NOMO-1 (cell line): ENCODE results near the gene AHSG.
"Not testable (repeated sequence)": the region's sequence is repeated elsewhere in the genome, so short reads cannot be mapped to it uniquely, and the experiment has no call there.

Source experiments
- DNase-seq, 2 experiments: peaks; one replicate each; lab custom pipeline; 2025; ENCODE audit not compliant: unreplicated experiment in 2 of 2; lab: John Stamatoyannopoulos, UW

Gene AHSG

GRCh38 chr3:186612721-186613636 is at the start of gene AHSG:
TSS of gene AHSG (plus strand) at chr3:186613060. CDS start at chr3:186613142, 82 bp downstream.
- DNase-seq = no peak

GRCh38 chr3:186564586-186564985 is 48.3 kb upstream of the AHSG start:
- DNase-seq = no peak

GRCh38 chr3:186566772-186567071 is 46.1 kb upstream of the AHSG start:
- DNase-seq = no peak

DNA sequence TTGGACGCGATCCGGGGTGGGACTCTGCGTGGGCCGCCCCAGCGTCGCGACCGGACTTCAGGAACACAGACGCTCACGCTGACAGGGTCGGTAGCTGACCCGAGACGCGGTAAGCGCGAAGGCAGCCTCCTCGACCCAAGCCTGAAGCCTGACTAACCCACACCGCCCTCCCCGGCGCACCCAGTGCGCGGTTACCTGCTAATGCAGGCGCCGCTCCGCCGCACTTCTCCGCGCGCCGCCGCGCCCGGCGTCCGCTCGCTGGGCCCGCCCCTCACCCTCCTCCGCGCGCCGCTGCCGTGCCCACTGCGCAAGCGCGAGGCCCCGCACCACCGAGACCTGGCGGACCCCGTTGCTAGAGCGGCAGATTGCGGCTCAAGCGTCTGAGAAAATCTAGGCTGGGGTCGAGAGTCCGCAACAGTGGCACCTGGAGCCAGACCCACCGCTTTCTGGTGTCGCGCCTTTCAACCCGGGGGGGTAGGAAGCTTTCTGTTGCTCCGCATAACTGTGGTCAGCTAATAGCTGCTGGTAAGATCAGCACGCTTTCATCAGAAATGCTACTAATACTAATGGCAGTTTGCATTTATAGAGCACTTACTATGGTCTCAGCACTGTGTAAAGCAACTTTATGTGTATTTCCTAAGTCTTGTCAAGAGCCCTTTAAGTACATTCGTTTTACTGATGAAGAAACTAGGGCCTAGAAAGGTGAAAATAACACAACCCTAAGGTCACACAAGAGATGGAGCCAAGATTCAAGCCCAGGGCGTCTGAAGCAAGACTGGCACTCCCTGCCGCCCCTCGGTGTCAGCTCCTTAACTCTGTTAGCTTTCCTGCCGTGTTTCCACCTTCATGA is 45.6 kb upstream of the AHSG start, which contains the start of gene TBCCD1:
TSS of gene TBCCD1 (minus strand) at position 268 of the 850 bp plus-strand sequence. CDS start 3,010 bp downstream, outside the sequence.
- DNase-seq = peak; percentile 87 to 96

DNA sequence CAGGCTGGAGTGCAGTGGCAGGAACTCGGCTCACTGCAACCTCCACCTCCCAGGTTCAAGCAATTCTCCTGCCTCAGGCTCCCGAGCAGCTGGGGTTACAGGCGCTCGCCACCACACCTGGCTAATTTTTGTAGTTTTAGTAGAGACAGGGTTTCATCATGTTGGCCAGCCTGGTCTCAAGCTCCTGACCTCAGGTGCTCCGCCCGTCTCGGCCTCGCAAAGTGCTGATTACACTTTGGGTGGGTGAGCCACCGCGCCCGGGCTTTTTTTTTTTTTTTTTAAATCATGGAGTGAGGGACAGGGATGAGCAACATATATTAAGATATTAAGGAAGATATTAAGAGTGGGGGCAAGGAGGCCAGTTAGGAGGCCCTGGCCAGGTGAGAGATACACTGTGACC is 43.5 kb upstream of the AHSG start:
- DNase-seq = not testable (repeated sequence)

- DNase-seq = no peak
These were observed 43.1 kb upstream of the AHSG start for GRCh38 chr3:186569779-186570095.

DNA sequence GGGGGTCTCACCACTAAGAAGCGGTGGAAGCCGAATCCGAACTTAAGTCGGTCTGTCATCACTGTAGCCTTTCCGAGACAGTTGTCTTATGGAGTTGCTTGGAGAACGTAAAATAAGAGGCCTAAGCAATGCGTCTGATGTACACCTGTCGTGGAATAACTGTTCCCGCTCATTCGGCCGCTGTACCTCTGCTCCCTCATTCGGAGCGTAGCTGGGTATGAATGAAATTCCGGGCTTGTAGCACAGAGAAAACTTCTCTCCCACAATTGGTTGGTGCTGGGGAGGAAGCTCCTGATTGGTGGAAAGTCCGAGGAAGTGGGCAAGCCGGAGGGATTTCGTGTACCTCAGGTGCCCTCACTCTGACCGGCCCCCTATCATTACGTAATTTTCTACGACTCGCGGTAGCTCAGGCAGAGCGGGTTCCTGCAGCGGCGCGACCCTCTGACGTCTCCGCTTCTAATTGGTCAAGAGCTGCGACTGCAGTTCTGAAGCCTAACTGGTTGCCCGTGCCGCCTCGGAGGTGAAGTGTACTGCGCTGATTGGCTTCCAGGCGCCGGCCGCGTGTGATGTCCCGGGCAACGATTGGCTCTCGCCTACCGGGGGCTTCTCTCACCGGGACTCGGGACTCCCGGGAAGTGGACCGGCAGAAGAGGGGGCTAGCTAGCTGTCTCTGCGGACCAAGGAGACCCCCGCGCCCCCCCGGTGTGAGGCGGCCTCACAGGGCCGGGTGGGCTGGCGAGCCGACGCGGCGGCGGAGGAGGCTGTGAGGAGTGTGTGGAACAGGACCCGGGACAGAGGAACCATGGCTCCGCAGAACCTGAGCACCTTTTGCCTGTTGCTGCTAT is 42.5 kb upstream of the AHSG start, which contains the start of gene DNAJB11:
TSS of gene DNAJB11 (plus strand) at position 625 of the 845 bp plus-strand sequence. CDS start at position 803, 178 bp downstream.
- peak; percentile 100 for DNase-seq

DNA sequence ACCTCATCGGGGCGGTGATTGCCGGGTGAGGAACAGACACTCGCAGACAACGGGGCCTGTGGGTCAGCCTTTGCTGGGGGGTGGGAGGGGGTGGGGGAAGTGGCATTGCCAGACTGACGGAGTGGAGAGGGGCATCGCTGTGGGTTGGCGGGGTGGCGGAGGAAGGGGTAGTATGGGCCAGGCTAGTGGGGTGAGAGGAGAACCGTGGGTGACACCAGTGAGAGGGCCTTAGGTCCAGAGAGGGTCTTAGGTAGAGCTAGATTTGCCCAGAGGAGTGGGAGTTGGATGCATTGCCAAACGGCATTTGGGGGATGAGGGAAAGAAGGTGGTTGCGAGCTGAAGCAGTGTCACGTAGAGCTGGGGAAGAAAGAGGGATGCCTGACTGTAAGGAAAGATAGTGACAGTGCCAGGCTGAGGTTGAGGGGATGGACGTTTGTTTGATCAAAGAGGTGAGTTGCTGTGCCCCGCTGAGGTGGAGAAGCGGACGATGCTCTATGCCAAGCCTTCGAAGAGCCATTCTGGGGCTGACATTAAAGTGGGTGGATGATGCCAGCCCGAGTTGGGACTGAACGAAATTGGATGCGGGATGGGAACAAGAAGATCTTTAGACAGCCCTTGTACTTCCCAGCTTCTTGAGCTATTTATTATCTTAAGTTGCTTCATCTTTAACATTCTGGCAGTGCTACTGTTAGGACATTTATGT is 41.8 kb upstream of the AHSG start:
- no peak for DNase-seq

- peak; percentile 28 to 73 for DNase-seq
These were observed 41.2 kb upstream of the AHSG start for GRCh38 chr3:186571644-186572013.

- no peak for DNase-seq
These were observed 35.3 kb upstream of the AHSG start for GRCh38 chr3:186577521-186577920.

DNA sequence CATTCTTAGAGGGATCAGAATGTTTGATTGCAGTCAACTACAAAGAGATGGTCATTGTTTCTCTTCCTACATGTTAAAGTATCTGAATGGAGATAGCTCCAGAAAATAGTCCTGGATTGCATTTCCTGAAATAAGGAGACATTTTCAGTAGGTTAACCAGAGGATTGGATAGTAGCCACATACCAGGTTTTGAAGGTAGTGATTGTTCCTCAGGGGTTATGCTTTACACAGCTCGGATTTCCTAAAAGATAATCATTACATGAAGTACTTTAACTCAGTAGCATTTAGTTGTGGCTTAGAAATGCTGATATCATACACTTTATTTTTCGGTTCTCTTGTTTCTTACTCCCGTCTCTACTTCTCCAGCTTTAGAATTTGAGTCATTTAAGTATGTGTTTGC is 32.1 kb upstream of the AHSG start:
- no peak for DNase-seq

DNA sequence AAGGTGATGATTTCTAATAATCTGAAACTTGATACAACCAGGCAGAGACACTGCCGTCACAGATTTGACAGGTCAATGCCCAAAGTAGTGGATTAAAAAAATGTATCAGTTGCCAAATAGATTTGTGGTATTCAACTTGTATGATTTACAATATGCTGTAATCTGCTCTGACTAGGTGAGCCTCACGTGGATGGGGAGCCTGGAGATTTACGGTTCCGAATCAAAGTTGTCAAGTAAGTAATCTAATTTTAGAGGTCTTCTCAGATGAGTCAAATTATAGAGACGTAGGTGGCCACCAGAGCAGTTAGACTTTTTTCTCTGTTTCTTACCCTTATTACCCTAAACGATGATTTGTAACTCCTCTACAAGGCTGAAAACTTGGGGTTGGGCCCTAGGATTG is 30.3 kb upstream of the AHSG start:
- DNase-seq = no peak

GRCh38 chr3:186583831-186584230 is 29.0 kb upstream of the AHSG start:
- no peak for DNase-seq

- DNase-seq = not testable (repeated sequence)
These were observed 26.6 kb upstream of the AHSG start for GRCh38 chr3:186586245-186586644.

- DNase-seq = no peak
These were observed 25.7 kb upstream of the AHSG start for GRCh38 chr3:186587183-186587582.

GRCh38 chr3:186588632-186589031 is 24.2 kb upstream of the AHSG start:
- no peak for DNase-seq

- DNase-seq = peak in 1 of 2 experiments; percentile 8
These were observed 23.7 kb upstream of the AHSG start for GRCh38 chr3:186589121-186589520.

- DNase-seq = no peak
These were observed 22.8 kb upstream of the AHSG start for GRCh38 chr3:186589856-186590579.

- no peak for DNase-seq
These were observed 22.1 kb upstream of the AHSG start for GRCh38 chr3:186590580-186591295.
